Putamen (tissue), 1 donor: ENCODE measurements around the gene SH2D3A.
"Not testable (repeated sequence)": the region's sequence is repeated elsewhere in the genome, so short reads cannot be mapped to it uniquely, and the experiment has no call there.

Experiments
- DNase-seq: peaks from one replicate; pipeline ENCODE4 v3.0.0-alpha.2; 2016; ENCODE audit warnings: low spot score

Gene SH2D3A

DNA sequence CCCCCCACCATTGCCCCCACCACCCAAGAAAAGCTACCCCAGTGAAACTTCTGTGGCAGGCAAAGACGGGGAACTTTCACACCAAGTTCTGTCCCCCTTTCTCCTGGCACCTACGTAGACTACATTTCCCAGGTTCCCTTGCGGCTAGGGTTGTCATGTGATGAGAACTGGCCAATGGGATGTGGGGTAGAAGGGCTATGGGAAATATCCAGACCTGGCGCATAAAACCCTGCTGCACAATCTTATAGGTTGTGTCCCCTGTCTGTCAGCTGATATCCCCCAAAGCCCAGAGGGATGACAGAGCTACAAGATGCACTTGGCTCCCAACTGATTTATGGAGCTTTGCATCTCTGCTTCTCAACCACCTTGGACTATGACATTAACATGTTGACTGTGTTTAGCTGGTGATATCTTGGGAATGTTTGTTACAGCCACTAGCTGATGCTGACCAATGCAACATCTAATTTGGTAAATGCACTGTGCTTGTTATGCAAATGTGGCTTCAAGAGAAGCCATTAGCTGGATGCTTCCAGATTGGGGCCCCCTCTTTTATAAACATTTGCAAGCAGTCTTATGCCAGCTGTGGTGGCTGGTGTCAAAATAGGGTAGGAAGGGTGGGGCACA is 6.1 kb downstream of the SH2D3A start:
- DNase-seq = no peak

DNA sequence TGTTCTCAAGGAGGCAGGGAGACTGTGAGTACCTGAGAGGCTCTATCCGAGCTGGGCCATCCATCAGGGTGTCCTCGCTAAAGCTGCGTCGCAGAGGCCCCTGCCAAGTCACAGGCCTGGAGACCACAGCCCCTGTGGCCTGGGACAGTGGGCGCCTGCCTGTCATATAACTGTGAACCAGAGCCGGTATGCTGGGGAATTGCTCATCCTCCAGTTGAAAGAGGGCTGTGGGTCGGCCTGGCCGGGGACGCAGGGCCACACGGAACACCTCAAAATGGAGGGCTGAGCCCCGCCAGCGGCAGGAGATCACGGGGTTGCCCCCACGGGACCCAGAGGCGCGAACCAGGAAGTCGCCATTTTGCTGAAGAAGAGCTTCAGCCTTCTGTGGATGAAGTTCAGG is 6.6 kb downstream of the SH2D3A start:
- no peak for DNase-seq

DNA sequence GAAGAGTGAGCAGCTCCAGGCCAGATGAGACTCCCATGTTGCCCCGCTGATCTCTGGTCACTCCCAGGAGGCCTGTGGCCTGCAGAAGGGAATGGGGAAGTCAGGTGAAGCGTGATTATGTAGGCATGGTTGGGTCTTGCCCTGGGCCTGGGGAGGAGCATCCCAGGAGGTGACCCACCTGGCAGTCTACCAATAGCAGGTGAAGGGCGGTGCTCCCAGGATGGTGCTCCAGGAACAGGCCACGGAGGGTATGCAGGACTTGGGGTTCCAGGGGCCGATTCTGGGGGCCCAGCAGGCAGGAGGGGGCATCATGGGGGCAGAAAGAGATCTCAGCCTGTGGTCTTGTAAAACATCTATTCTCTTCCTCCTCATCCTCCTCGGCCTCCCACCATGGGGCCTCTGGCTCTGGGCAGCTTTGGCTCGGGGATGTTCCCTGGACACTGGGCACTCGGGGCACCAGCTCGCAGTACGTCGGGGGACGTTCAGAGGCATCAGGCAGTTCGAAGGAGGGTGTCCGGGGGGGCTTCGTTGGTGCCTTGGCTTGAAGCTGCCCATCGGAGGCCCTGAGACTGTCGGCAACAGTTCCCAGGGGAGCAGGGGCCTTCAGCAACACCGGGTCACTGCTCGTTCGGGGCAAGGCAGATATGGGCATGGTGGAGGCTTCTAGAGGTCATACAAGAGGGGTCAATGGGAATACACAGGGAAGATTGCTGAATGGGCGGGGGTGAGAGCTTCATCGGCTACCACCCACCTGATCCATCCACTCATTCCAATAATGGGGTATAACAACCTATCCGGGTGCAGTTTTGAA is 12.4 kb downstream of the SH2D3A start:
- no peak for DNase-seq

DNA sequence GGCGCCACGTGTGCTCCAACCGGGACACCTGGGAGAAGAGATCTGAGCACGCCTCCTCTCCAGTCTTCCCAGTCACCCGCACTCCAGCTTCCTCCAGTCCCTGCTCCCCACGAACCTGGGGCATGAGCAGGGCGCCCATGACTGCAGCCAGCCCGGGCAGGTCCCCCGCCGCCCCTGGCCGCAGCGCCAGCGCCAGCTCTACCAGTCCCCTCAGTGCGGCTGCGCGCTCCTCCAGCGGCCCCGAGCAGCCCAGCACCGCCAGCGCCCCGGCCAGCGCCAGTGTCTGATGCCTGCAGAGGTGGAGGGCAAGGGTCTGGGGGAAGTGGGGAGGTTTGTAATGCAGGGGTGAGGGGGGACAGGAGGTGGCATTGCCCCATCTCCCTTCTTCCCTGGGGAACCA is 13.1 kb downstream of the SH2D3A start:
- no peak for DNase-seq

DNA sequence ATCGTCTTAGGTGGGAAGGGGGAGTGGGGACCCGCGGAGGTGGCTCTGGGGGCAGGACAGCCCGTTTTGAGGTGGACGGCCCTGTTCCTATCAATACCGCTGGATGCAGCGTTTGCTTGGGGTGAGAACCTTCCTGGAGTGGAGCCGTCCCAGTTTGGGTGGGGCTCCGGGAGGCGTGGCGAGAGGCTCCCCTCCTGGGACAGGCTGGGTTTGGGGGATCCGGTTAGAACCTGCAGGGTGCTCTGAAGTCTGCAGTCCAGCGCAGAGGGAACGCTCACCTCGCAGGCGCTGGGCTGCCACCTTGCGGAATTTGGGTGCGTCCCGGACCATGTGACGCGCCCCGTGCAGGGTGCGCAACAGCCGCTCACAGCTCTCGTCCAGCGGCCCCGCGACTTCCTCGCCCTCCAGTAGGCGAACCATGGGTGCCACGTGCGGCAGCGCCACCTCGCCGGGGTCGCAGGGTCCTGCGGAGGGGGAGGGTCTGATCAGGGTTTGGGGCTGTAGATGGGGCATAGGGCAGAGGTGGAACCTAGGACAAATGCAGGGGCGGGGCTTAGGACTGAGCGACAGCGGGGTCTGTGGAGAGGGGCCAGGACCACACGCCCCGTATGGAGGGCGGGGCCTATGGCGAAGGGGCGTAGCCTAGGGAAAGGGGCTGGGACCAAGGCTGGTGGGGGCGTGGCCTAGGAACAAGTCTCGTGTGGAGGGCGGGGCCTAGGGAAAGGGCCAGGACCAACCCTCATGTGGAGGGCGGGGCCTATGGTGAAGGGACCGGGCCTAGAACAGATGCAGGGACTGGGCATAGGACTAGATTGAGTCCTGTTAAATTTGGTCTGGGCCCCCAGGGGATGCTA is 13.8 kb downstream of the SH2D3A start:
- no peak for DNase-seq

DNA sequence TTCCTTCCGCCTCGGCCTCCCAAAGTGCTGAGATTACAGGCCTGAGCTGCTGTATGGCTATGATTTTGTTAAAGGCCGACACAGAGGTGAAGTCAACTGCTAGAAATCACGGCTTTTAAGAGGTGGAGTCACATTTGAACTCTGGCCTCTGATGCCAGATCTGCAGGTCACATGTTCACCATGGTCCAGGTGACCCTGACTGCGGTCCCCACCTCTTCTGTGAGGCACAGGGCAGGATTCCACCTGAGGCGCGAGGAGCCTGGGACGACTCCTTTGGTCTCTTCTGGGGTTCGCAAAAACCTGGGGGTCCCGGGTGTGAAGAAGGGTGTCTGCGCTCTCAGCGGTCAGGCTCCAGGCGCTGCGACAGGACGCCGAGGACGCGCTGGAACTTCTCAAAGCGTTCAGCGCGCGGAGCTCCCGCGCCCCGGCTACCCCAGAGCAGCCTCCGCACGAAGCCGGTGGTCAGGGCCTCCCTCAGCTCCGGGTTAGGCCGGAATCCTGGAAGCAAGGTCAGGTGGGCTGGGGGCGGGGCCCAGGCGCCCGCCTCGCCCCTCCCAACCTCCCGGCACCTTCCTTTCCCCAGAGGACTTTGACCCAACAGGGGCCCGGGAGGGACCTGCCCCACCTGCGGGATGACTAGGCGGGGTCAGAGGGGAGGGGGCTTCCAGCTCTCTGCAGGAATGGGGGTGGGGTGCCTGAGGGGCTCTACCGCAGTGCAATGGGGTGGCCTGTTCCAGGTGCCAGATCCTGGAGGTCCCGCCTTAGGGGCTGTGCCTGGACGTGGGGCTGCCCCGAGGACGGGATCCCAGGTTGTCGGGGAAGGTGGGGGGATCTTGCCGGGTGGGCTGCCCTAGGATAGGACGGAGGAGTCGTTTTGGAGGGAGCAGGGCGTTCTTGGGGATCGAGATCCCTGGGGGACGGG is 14.7 kb downstream of the SH2D3A start:
- DNase-seq = no peak

DNA sequence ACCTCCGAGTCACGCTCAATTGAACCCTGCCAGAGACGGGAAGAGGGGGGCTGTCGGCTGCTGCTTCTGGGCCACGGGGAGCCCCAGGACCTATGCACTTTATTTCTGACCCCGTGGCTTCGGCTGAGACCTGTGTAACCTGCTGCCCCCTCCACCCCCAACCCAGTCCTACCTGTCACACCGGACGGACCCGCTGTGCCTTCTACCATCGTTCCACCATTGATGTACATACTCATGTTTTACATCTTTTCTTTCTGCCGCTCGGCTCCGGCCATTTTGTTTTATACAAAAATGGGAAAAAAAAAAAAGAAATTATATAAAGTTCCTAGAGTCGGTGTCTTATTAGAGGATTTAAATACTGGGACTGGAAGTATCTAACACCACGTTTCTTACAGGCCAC is 16.0 kb downstream of the SH2D3A start:
- no peak for DNase-seq

DNA sequence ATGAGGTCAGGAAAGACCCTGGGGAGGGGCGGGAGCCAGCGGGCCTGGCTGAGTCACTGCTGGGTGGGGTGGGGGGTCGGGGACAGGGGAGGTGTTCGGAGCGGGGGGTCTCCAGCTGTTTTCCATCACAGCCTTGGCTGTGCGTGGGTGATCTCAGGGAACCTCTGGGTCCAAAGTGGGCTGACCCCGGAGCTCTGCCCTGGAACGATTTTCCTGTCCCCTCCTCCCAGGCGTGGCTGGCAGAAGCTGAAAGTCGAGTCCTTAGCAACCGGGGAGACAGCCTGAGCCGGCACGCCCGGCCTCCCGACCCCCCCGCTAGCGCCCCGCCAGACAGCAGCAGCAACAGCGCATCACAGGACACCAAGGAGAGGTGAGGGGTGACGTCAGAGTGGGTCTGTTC is 17.2 kb downstream of the SH2D3A start:
- DNase-seq = no peak

DNA sequence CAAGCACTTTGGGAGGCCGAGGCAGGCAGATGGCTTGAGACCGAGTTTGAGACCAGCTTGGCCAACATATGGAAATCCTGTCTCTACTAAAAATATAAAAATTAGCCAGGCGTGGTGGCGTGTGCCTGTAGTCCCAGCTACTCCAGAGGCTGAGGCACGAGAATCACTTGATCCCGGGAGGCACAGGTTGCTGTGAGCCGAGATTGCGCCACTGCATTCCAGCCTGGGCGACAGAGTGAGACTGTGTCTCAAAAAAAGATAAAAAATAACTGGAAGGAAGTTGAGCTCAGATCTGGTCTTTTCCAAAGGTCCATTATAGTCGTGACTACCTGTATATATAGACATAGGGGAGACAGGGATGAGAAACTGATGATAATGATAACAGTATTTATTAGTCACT is 18.7 kb downstream of the SH2D3A start:
- DNase-seq = not testable (repeated sequence)

DNA sequence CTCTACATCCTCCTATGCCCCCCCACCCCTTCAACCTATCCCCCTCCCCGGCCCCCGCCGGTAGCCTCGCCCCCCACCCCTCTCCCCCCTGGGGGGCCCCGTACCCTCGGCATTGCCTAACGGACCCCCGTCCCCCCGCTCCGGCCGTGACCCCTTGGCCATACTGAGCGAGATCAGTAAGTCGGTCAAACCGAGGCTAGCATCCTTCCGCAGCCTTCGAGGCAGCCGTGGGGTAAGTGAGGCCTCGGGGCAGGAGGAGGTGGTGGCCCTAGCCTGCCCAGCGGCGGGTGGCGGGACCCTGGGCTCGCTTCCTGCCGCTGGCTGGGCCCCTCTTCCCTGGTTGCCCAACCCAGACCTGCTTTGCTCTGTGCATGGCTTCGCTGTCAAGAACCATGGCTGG is 21.3 kb downstream of the SH2D3A start:
- DNase-seq = no peak

DNA sequence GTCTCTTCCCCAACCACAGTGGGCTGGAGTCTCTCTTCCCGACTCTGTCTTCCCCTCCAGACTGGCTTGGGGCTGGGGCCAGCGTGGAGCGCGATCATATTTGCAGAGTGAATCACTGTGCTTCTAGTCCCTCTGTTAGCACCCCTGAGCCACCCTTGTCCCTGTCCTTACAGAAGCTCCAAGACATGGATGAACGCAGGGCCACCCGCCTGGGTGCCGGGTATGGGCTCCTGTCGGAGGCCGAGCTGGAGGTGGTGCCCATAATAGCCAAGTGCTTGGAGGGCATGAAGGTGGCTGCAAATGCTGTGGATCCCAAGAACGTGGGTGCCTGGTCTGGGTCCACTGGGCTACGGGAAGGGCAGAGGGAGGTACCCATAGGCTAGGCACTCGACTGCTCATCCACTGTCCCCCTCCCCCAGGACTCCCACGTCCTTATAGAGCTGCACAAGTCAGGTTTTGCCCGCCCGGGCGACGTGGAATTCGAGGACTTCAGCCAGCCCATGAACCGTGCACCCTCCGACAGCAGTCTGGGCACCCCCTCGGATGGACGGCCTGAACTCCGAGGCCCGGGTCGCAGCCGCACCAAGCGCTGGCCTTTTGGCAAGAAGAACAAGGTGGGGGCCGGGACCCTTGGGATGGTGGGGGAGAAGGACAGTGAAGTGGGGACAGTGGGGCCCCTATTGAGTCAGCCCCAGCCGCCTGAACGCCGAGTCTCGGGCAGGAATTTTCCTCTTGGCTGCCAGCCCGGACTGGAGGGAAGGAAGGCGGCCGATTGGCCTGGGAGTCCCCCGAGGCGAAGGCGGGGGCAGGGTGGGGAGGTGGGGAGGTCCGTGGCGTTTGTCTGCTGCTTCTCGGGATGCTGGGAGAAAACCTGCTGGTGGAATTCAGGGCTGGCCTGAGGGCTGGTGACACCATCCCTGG is 22.6 kb downstream of the SH2D3A start:
- peak; percentile 52 for DNase-seq

DNA sequence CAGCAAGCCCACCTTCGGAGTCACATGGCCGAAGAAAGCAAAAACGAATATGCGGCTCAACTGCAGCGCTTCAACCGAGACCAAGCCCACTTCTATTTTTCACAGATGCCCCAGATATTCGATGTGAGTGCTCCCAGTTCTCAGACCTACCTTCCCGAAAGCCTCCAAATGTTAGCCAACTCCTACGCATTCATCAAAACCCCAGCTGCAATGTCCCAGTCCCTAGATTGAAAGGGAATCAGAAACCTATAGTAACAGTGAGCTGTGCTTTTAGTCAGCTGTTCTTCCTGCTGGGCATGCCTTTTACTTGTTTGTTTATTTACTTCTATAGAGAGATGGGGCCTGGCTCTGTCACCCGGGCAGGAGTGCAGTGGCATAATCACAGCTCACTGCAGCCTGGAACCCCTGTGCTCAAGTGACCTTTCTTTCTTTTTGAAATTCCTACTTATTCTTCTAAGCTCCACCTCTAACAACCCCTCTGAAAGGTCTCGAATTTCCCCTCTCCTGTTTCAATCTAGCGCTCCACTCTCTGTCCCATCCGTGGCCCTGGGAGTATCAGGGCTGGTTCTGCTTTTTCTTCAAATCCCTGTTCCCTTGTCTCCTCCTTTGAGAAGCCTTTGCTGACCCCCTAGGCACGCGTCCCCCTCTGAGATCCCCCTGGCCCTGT is 23.4 kb downstream of the SH2D3A start:
- no peak for DNase-seq

DNA sequence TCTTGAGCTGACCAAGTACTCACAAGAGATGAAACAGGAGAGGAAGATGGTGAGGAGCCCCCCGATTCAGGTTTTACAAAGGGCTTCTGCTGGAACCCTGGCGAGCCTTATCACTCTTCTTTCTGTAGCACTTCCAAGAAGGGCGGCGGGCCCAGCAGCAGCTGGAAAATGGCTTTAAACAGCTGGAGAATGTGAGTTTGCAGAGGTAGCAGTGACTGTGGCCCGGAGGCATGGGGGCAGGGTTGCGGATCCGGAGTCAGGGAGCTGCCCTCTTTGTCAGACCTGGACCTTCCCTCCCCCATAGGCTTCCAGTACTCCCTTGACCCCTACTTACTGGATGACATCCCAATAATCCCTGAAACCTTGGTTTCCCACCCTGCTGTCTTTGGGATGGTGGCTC is 24.2 kb downstream of the SH2D3A start:
- no peak for DNase-seq

DNA sequence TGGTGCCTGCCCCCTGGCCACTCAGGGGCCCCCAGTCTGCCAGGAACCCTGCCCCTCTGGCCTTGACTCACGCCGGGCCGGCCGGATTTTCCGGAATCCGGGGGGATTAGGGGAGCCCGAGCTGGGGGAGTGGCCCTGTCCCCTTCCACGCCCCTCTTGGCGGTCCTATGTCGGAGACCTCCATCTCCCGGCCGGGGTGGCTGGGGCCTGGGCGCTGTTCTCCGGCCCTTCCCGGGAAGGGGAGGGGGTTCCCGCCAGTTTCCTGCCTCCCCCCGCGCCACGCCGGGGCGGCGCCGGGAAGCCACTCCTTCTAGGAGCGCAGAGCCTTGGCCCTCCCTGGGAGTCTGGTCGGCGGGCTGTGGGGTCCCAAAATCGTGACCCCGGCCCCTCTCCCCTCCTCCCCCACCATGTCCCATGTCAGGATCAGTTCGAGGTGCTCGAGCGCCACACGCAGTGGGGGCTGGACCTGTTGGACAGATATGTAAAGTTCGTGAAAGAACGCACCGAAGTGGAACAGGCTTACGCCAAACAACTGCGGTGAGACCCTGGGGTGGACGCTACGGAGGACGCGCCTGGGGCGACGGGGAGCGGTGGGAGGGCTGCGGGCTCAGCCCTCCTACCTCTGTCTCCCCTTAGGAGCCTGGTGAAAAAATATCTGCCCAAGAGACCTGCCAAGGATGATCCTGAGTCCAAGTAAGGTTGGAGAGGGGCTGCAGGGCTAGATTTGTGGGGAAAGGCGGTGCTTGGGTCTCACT is 26.5 kb downstream of the SH2D3A start:
- DNase-seq = no peak

DNA sequence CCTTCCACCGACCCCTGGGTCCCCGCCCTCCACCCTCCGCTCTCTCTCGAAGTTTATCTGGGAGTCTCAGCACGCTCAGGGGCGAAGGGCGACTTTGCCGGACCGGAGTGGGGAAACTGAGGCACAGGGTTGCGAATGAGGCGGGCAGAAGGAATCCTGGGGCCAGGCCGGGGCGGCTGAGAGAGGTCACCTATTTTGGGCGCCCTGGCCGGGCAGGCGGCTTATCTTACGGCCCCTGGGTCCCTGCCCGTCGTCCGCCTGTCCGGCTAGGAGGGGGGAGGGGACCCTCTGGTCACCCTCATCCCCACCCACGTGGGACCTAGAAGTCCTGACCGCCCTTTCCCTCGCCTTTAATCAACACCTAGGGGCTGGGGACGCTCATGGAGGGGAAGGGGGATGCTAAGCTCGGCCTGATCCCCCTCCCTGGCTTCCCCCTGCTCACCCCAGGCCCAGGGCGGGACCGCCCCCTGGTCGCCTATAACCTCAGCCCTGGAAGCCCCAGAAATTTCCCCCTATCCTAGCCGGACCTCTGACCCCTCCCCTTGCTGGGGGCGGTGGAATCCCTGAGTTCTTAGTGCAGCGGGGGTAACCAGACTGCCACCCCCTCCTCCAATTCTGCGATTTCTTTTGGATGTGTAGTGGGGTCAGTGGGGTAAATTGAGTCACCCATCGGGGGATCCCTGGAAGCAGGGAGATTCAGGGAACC is 27.2 kb downstream of the SH2D3A start:
- DNase-seq = no peak

DNA sequence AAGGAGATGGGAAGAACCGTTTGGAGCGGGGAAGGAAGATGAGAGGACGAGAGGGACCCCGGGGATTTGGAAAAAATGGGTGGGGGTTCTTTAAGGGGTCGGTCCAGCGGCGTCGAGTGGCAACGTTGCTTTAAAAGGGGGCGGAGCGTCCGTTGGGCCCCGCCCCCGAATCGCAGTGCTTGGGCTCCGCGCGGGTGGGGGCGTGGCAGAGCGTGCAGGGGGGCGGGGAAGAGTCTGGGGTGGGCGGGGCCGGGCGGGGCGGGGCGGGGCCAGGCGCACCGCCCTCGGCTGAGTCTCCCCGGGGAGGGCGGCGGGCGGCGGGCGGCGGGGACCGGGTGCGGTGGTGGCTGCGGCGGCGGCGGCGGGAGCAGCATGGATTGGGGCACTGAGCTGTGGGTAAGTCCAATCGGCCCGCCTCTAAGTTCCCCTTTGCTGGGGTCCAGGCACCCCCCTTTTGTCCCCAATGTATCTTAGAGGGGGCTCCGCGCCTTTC is 27.8 kb downstream of the SH2D3A start, which contains the start of gene TRIP10:
Gene TRIP10 (plus strand): TSS at position 291 of the 493 bp plus-strand sequence. CDS start 82 bp downstream, at position 373.
- DNase-seq = peak; percentile 84

DNA sequence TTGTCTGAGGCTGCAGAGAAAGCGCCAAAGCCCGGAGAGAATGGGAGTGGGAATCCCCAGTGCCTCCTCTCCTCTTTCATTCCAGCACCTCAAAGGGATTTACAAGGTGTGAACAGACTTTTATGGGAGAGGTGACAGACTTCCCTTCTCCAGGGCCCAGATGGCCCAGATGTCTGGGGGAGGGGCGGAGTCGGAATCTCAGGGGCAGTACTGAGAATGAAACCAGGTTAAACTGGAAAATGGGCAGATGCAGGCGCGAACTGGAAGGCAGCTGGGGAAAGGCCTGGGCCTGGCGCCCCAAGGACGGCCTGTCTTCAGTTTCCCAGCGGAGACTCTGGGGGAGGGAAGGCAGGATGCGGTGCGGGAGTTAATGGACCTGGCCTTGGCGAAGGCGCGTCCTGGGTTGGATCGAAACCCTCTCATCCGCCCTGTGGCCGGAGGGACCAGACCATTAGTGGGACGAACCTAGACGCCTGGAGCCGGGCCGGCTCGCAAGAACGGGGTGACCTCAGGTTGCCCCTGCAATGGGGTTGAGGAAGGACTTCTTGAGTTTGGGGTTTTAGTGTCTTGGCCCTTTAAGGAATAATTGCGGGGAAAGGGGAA is 28.3 kb downstream of the SH2D3A start:
- no peak for DNase-seq
